ENCODE measurements around the gene PDE2A.

Gene PDE2A

GRCh38 chr11:72684236-72684912 is 10.2 kb upstream of the PDE2A start:
- DNase-seq (ENCODE audit: low read depth in 2 of 2), result peak; percentile 33 to 38

DNA sequence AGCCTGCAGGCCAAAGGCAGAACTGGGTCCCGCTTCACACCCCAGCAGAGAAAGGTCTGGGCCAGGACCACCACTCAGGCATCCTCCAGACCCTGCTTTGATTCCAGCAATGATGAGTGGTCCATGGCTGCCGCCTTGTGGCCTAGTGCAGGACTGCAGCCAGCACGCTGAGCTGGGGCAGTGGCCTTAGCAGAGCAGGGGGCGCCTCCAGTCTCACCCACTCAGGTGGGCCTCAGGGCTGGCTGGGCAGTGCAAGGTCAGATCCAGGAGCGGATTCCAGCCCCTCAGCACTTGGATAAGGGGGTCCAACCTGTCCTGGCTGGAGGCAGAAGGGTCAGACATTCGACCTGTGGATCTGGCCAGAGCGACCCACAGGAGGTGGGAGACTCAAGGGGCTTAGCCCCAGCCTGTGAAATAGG is 9.6 kb upstream of the PDE2A start:
- peak; percentile 65 to 68 for DNase-seq (ENCODE audit: low read depth in 2 of 2)

- no peak for DNase-seq (ENCODE audit: low read depth in 2 of 2)
Observed at GRCh38 chr11:72682858-72683243, 8.6 kb upstream of the PDE2A start.

DNA sequence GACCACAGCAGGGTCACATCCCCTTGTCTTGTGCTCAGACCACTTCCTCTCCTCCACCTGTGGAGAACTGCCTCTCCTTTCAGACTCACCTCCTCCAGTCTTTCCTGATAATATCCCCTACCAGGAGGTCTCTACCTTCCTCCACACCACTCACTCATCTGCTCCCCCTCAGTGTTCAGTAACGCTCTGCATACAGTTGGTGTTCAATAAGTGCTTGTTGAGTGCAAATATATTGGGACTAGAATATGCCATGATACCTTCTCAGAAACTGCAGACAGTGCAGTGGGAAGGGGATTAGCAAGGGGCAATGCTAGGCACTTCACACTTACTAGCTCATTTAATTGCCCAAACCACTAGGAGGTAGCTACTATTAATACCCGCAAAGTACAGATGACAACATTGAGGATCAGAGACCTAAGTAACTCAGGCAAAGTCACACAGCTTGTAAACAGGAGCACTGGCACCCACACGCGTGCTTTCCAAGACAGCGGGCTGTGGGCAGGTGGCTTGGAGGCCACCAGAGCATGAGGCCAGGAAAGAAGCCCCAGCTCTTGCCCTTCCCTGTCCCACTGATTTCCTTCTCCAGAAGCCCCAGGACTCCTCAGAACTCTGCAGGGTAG is 8.1 kb upstream of the PDE2A start:
- DNase-seq (ENCODE audit: low read depth in 2 of 2), result no peak

GRCh38 chr11:72681226-72682153 is 7.3 kb upstream of the PDE2A start:
- no peak for DNase-seq (ENCODE audit: low read depth in 2 of 2)

DNA sequence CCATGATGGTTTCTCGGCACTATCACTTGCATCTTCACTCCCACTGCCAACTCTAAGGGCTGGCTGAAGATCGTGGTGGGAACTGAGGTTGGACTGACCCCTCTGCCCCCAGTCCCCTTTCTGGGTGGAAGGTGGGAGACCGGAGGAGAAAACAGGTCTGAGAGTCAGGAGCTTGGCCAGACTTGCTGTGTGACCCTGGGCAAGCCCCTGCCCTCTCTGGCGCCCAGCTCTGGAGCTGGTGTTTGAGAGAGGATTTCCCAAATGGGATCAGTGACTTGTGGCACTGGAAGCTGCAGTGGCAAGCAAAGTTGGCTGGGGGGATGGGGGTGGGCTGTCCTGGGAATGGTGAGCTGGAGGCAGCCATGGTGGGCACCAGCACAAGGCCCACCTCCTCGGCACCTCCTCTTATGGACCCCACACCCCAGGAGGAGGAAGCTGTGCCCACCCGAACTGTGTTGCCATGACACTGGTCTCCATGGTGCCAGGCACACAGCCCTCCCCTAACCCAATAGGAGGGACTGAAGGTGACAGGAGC is 6.5 kb upstream of the PDE2A start:
- DNase-seq (ENCODE audit: low read depth in 2 of 2), result no peak

DNA sequence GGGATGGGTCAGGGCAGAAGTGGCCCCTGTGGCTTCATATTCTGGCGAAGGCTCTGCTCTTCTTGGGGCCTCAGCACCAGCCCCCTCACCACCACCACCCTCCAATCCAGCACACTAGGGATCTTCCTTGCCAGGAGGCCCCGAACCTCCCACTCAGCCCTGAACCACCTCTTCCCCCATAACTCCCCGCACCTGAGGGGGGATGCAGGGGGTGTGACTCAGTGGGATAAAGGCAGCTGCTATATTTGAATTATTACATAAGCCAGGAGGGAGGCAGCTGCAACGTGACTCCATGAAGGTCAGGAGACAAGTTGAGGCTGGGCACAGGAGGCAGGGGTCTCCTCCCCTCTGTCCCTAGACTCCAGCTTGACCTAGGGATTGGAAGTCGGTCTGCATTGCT is 5.6 kb upstream of the PDE2A start:
- DNase-seq (ENCODE audit: low read depth in 2 of 2), result no peak

- DNase-seq (ENCODE audit: low read depth in 2 of 2), result no peak
Observed at GRCh38 chr11:72678524-72678923, 4.3 kb upstream of the PDE2A start.

DNA sequence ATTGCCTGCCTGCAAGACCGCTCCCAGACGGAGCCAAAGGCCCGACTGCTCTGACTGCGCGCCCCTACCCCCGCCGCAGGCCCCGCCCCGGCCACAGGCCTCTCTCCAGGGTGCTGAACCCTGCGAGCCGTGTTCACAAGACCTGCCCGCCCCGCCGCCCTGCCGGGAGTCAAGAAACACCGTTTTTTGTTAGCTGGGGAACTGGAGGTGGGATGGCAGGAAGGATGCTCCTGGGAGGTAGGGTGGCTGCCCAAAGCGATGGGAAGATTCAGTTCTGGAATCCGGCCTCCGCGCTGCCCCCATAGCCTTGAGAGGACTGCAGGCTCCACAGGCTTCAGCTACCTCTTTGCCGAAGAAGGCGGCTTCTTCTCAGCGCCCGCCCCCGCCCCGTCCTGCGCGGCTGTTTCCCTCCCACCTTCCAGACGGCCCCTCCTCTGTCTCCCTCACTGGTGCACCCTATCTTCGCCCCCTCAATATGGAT is 2.7 kb upstream of the PDE2A start:
- peak; percentile 63 to 73 for DNase-seq (ENCODE audit: low read depth in 2 of 2)

- DNase-seq (ENCODE audit: low read depth in 2 of 2), result no peak
Observed at GRCh38 chr11:72675221-72675620, 999 bp upstream of the PDE2A start.

GRCh38 chr11:72673284-72673942 is 809 bp downstream of the PDE2A start:
- no peak for DNase-seq (ENCODE audit: low read depth in 2 of 2)

GRCh38 chr11:72672597-72673238 is 1.5 kb downstream of the PDE2A start:
- DNase-seq (ENCODE audit: low read depth in 2 of 2), result no peak

DNA sequence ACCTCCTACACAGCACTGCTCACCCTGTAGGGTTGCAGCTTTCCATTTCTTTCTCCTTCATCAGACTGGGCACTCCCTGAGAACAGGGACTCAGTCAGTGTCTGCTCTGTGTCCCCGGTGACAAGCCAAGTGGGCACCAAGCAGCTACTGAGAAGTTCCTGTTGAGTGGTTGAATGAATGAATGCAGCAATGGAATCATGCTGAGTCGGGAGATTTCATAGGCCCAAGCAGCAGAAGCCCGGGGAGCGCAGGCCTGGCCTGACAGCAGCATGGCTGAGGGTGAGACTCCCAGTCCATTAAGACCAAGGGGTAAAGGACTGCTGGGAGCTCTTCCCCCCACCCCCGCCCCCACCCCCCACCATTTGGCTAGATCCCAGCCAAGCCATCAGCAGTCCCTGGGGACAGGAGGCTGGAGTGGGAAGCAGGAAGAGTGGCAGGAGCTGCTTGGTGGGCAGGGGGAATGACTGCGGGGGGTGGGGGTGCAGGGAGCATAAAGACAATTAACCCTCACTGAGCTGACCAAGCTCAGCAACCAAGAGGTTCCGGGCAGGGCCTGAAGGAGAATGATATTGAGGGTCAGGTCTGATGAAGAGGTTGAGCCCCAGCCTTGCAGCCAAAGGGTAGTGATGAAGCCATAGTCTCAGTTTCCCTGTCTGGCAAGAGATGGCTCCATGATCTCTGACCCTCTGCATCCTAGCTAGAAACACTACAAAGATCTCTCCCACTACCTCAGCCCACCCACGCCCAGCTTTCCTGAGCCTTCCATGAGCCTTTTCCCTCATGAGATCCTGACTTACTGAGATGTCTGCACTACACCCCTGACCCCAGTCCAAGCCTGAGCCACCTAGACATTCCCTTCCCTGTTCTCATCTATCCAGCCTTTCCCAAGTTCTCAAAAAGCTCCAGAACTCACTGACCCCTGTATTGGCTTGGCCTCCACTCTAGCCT is 2.8 kb downstream of the PDE2A start:
- no peak for DNase-seq (ENCODE audit: low read depth in 2 of 2)

DNA sequence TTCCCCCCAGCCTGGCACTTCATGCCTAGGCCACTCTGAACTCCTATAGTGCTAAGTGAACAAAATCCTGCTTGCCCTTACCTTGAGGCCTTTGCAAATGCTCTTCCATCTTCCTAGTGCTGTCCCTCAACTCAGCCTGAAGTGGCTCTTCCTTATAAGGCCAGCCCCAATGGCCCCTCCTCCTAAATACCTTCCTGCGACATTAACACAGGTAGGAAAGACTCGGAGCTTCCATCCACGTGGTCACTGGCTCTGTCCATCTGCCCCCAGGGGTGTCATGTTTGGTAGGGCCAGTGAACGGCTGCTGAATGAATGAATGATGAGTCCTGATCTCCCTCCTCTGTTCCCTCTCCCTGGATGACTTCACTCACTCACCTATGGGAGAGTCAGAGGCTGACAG is 4.2 kb downstream of the PDE2A start:
- DNase-seq (ENCODE audit: low read depth in 2 of 2), result no peak

DNA sequence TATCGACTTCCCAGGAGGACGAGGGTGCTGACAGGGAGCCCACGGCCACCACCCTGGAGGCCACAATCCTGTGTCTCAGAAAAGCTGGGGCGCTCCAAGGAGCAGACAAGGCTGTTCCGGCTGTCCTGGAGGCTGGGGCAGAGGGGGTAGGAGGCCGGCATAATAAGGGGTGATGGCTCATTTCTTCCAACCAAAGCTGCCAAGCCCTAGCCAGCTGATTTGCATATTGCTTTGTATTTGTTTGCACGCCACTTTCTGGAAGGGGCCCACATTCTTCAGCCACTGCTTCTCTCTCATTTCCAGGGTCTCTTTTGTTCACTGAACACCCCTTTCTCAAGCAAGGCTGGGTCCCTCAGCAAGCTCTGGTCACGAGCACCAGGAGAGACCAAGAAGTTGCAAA is 4.7 kb downstream of the PDE2A start:
- no peak for DNase-seq (ENCODE audit: low read depth in 2 of 2)

- DNase-seq (ENCODE audit: low read depth in 2 of 2), result peak; percentile 52 to 72
Observed at GRCh38 chr11:72668629-72669347, 5.4 kb downstream of the PDE2A start.

DNA sequence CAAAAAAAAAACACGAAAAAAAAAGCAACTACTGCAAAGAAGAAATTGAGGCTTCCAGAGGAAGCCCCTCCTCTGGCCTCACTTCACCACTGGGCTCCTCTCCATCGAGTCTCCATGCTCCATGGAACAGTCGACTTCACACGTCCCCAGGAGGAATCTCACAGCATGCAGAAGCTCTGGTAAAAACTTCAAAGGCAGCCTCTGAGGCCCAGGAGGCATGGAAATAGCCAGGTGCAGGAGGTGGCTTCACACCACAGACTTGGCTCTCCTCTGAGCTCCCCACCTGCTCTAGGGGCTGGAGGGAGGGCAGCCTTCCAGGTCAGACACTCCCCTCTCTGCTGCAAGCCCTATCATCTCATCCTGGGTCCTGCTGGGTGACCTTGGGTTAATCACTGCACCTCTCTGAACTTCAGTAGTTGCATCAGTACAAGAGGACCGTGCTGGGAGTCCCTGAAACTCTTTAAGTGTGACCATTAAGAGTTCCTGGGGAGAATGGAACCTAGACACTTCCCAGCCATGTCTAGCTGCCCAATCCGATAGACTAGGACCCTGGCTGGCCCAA is 8.2 kb downstream of the PDE2A start:
- DNase-seq (ENCODE audit: low read depth in 2 of 2), result no peak

- DNase-seq (ENCODE audit: low read depth in 2 of 2), result no peak
Observed at GRCh38 chr11:72662036-72662435, 12.2 kb downstream of the PDE2A start.

GRCh38 chr11:72661486-72661885 is 12.7 kb downstream of the PDE2A start:
- DNase-seq (ENCODE audit: low read depth in 2 of 2), result no peak
